ENCODE results near the gene EML5.

GRCh38 chr14:88808359-88808758, 15.6 kb upstream of the EML5 start:
- TF ChIP-seq, protein P1, sequence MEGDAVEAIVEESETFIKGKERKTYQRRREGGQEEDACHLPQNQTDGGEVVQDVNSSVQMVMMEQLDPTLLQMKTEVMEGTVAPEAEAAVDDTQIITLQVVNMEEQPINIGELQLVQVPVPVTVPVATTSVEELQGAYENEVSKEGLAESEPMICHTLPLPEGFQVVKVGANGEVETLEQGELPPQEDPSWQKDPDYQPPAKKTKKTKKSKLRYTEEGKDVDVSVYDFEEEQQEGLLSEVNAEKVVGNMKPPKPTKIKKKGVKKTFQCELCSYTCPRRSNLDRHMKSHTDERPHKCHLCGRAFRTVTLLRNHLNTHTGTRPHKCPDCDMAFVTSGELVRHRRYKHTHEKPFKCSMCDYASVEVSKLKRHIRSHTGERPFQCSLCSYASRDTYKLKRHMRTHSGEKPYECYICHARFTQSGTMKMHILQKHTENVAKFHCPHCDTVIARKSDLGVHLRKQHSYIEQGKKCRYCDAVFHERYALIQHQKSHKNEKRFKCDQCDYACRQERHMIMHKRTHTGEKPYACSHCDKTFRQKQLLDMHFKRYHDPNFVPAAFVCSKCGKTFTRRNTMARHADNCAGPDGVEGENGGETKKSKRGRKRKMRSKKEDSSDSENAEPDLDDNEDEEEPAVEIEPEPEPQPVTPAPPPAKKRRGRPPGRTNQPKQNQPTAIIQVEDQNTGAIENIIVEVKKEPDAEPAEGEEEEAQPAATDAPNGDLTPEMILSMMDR (IDR thresholded peaks at IDR 0.05): no peak
- TF ChIP-seq ESRRA (CRISPR knock-in tag; IDR thresholded peaks at IDR 0.05; ENCODE audit: borderline replicate concordance) (no peak), ATF6 (CRISPR knock-in tag; IDR thresholded peaks at IDR 0.05) (no peak), TEAD4 (CRISPR knock-in tag; IDR thresholded peaks at IDR 0.05) (no peak), NFE2L1 (CRISPR knock-in tag; IDR thresholded peaks at IDR 0.05) (no peak), JUN (CRISPR knock-in tag; IDR thresholded peaks at IDR 0.05) (no peak), KAT7 (CRISPR knock-in tag; IDR thresholded peaks at IDR 0.05; ENCODE audit: borderline replicate concordance) (no peak), ZNF532 (CRISPR knock-in tag; IDR thresholded peaks at IDR 0.05; ENCODE audit: borderline replicate concordance) (no peak), ZNF121 (CRISPR knock-in tag; IDR thresholded peaks at IDR 0.05) (no peak), NR3C1 (CRISPR knock-in tag; conservative IDR thresholded peaks at IDR 0.05; ENCODE audit: low read depth) (no peak)
- TF ChIP-seq, protein P2, sequence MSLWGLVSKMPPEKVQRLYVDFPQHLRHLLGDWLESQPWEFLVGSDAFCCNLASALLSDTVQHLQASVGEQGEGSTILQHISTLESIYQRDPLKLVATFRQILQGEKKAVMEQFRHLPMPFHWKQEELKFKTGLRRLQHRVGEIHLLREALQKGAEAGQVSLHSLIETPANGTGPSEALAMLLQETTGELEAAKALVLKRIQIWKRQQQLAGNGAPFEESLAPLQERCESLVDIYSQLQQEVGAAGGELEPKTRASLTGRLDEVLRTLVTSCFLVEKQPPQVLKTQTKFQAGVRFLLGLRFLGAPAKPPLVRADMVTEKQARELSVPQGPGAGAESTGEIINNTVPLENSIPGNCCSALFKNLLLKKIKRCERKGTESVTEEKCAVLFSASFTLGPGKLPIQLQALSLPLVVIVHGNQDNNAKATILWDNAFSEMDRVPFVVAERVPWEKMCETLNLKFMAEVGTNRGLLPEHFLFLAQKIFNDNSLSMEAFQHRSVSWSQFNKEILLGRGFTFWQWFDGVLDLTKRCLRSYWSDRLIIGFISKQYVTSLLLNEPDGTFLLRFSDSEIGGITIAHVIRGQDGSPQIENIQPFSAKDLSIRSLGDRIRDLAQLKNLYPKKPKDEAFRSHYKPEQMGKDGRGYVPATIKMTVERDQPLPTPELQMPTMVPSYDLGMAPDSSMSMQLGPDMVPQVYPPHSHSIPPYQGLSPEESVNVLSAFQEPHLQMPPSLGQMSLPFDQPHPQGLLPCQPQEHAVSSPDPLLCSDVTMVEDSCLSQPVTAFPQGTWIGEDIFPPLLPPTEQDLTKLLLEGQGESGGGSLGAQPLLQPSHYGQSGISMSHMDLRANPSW (CRISPR knock-in tag; conservative IDR thresholded peaks at IDR 0.05; ENCODE audit: low read depth): no peak
- TF ChIP-seq, protein P3, sequence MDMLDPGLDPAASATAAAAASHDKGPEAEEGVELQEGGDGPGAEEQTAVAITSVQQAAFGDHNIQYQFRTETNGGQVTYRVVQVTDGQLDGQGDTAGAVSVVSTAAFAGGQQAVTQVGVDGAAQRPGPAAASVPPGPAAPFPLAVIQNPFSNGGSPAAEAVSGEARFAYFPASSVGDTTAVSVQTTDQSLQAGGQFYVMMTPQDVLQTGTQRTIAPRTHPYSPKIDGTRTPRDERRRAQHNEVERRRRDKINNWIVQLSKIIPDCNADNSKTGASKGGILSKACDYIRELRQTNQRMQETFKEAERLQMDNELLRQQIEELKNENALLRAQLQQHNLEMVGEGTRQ (CRISPR knock-in tag; IDR thresholded peaks at IDR 0.05): no peak
